Measurements from ENCODE around the gene SLU7.

The SLU7 gene

DNA sequence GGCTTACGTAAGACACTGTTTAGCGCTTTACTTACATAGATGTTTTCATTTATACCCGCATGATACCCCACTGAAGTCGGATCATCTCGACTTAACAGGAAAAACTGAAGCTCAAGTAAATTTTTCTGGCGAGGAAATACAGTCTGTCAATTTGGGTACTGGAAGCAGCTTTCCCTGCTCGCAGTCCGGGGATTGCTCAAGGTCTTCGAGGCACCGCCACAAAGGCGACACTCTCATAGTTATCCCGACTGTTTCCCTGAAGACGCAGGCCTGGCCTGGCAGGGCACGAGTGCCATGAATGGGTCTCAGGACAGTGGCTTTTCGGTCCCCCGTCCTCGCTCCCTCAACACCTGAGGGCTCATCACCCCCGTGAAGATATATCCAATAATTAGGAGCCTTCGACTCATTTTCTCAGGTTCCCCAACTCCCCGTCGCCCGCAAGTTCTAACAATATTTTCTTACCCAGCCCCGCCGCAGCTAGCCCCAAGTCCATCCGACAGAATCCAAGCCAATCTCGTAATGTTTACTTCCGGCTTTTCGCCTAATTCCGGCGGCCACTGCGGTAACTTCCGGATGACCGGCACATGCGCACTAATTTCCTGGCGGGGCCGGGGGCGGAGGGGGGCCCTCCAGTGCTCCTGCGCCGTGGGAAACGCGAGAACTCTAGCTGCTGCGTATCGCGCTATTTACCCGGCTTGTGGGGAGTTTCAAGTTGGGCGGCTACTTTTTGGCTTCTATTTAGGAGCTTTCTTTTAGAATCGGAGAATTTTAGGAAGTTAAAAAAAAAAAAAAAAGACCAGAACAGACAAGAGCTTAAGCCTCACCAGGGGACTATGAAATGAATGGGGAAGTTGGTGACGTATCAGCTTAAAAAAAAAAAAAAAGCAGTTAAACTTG, at the start of gene SLU7:
SLU7 (minus strand) TSS at position 521 of the 897 bp plus-strand sequence. CDS start 3,787 bp downstream, outside the sequence.
- peak; percentile 93 for DNase-seq (ENCODE audit: low read depth)
- in situ Hi-C loops (cut with HindIII; ENCODE audit: low sequenced_read_pairs) = no loop called here
- no peak for TF ChIP-seq CTCF (IDR thresholded peaks at IDR 0.05; ENCODE audit: low read depth, low read length, missing control alignments)
- peak within 1 kb of the TSS; percentile 73 for H3K4me3 ChIP-seq (ENCODE audit: low read depth, low read length)

- DNase-seq (ENCODE audit: low read depth) = no peak
- TF ChIP-seq CTCF (IDR thresholded peaks at IDR 0.05; ENCODE audit: low read depth, low read length, missing control alignments) = no peak
- in situ Hi-C loops (cut with HindIII; ENCODE audit: low sequenced_read_pairs) = no loop called here
- H3K4me3 ChIP-seq (ENCODE audit: low read depth, low read length) = no peak overlapping the region
Measured at GRCh38 chr5:160468363-160468975, 49.6 kb upstream of the SLU7 start.

GRCh38 chr5:160467555-160468362, 48.9 kb upstream of the SLU7 start:
- H3K4me3 ChIP-seq (ENCODE audit: low read depth, low read length) = no peak overlapping the region
- no peak for TF ChIP-seq CTCF (IDR thresholded peaks at IDR 0.05; ENCODE audit: low read depth, low read length, missing control alignments)
- no peak for DNase-seq (ENCODE audit: low read depth)
- in situ Hi-C loops (cut with HindIII; ENCODE audit: low sequenced_read_pairs) = no loop called here

GRCh38 chr5:160466889-160467554, 48.1 kb upstream of the SLU7 start:
- DNase-seq (ENCODE audit: low read depth) = no peak
- TF ChIP-seq CTCF (IDR thresholded peaks at IDR 0.05; ENCODE audit: low read depth, low read length, missing control alignments) = no peak
- in situ Hi-C loops (cut with HindIII; ENCODE audit: low sequenced_read_pairs) = no loop called here
- no peak overlapping the region for H3K4me3 ChIP-seq (ENCODE audit: low read depth, low read length)

DNA sequence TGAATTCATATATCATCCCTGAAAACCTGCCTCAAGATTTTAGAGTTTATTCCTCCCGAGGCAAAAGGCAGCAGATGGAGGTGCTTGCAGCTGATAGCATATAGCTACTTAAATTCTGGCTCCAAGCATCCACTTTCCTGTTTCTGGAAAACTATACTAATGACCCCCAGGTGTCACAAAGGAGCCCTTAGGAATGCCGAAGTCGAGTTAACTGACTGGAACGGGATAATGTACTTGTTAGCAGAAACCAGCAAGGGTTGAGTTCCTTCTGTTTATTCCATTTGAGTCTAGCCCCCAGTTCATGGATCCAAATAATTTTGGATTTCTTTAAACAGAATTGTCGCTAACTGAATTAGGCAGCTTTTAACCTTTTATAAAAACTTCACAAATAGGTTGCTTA, 47.2 kb upstream of the SLU7 start:
- DNase-seq (ENCODE audit: low read depth) = no peak
- H3K4me3 ChIP-seq (ENCODE audit: low read depth, low read length) = no peak overlapping the region
- no peak for TF ChIP-seq CTCF (IDR thresholded peaks at IDR 0.05; ENCODE audit: low read depth, low read length, missing control alignments)
- in situ Hi-C loops (cut with HindIII; ENCODE audit: low sequenced_read_pairs) = no loop called here

GRCh38 chr5:160464466-160464797, 45.6 kb upstream of the SLU7 start:
- TF ChIP-seq CTCF (IDR thresholded peaks at IDR 0.05; ENCODE audit: low read depth, low read length, missing control alignments) = no peak
- no peak overlapping the region for H3K4me3 ChIP-seq (ENCODE audit: low read depth, low read length)
- no peak for DNase-seq (ENCODE audit: low read depth)
- in situ Hi-C loops (cut with HindIII; ENCODE audit: low sequenced_read_pairs) = no loop called here

Measured in astrocyte of the cerebellum (primary cell).